CD4-positive, alpha-beta T cell treated with Interleukin-10 for 1 hour (primary cell): ENCODE data around the gene SYPL2.

Source experiments
- DNase-seq: peaks from one replicate; pipeline ENCODE4 v3.0.0-alpha.2; 2020

The SYPL2 gene

DNA sequence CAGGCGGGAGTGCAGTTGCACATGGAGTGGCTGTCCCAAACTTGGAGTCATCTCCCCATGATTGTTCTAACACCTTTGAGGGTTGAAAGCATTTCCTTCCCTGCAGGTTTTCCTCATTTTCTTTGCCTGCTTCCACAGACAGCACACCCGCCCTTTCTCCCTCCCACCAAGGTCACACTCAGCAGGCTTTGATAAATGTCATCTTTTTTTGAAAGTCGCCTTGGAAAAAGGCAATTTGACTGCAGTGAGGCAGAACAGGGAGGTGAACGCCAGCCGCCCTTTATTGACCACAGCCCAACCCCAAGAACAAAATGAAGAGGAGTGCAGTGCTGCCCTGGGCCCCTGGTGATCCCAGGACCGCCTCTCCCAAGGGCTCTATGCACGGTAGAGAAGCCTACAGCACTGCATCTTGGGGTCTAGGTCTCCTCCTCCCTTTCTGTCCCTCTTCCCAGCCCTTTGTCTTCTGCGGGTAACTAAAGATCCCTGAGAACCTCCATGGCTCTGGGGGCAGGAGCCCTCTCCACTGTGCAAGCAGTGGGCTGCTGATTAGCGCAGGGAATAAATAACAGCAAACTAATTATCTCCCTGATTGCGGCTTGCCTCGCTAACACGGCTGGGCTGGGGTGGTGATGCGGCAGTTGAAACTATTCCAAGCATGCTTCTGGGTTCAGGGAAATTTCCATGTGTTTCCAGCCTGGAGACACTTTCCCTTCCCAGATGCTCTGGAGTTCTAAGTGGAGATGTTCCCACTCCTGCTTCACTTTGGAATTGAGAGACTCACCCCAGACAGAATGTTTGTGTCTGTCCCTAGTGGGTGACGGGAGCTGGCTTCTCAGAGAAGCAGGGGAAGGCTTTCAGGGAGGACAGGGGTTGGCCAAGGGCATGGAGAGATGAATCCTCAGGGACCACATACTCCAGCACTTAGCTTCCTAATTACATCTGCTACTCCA, 54.9 kb downstream of the SYPL2 start:
- no peak for DNase-seq

- no peak for DNase-seq
These were observed 55.7 kb downstream of the SYPL2 start for GRCh38 chr1:109522026-109522425.

DNA sequence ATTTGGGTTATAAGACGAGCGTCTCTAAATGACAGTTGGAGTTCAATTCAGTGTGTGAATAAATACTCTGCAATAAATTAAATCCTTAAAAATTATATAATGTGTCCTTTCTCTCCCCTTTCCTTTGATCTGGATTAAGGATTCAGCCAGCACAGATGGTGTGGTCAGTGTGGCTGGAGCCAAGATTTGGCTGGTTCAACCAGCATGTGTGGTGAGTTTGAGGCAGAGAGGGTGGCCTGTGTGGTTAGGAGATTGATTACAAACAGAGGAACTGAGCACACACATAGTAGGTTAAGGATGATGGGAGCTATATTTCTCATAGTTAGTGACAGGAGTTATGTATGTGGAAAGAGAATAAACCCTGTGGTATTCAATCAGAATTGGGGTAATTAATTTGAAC, 57.4 kb downstream of the SYPL2 start:
- DNase-seq: no peak

- DNase-seq: no peak
These were observed 60.9 kb downstream of the SYPL2 start for GRCh38 chr1:109527098-109527811.

DNA sequence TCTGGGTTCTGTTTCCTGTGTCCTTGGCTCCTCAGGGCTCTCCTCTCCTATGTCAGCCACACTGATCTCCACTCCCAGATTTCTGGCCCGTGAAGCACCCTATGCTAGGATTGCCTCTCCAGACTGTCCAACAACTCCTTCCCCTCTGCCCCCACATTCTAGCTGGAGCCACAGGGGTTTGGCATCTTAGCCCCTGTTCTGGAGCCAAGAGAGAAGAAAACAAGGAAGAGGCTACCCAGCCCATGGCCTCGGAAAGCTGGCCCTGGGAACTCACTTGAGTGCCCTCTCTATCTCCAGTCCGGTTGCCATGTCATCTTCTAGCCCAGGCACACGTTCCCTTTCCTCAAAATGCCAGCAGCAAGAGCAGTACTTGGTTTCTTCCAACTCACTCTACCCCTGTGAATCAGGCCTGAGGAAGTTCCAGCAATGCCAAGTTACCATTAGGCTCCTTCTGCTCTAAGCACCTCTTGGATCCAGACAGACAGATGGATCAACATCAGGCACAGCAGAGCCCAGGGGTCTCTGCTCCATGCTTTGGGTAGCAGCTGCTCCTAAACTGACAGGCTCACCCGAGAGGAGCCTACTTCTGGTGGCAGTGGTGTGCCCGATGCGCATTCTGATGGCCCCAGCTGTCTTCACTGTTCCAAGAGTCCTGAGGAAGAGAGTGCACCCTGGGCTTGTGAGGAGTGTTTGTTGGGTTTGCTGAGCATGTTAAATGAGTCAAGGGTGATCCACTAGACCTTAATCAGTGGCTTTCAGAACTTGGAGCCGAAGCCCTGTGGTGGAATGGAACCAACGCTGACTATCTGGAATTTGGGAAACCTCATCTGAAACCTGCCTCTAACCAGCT, 61.7 kb downstream of the SYPL2 start:
- no peak for DNase-seq

GRCh38 chr1:109528712-109529111, 62.4 kb downstream of the SYPL2 start:
- no peak for DNase-seq

DNA sequence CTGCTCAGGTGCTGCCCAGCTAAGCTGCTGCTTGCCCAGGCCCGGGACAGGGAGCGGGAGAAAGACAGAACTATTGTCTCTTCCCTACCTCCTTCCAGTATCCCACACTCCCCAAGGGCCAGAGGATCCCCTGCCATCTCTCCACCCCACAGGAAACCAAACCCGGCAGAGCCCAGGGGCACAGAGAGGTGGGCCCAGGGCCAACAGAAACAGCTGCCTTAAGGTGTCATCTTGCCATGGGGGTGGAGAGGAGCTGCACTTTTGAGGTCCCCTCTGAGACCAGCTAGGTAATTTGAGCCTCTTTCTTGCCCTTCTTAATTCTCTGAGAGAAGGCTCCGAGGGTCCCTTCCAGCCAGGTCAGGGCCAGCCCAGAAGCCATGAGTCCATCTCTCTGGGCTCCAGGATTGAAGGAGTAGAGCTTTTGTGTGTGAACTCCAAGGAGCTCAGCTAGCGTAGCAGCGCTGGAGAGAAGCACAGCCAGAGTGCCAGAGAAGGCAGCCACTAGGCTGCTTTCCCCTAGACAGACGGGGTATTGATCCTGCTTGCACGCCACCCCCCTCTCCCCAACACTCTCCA, 63.6 kb downstream of the SYPL2 start:
- no peak for DNase-seq

- no peak for DNase-seq
These were observed 64.2 kb downstream of the SYPL2 start for GRCh38 chr1:109530457-109531087.

GRCh38 chr1:109531380-109531779, 65.0 kb downstream of the SYPL2 start:
- no peak for DNase-seq
